ENCODE data around the gene UBA3.

DNA sequence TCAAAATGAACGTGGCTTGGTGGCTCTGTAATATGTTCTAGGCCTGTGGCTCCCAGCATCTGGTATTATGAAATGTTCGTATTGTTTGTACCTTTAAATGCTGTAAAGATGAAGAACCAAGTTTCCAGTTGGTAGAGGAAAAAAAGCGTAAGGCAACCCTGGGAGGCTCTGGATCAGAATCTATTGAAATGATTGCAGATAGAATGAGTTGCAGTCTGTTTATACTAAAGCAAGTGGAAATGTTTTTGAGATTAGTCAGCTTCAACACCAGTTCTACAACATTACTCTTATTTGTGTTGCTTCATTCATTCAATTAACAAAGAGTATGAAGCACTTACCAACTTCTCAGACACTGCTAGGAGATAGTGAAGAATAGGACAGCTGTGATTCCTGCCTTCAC is 9.9 kb upstream of the UBA3 start:
- TF ChIP-seq, protein P1, sequence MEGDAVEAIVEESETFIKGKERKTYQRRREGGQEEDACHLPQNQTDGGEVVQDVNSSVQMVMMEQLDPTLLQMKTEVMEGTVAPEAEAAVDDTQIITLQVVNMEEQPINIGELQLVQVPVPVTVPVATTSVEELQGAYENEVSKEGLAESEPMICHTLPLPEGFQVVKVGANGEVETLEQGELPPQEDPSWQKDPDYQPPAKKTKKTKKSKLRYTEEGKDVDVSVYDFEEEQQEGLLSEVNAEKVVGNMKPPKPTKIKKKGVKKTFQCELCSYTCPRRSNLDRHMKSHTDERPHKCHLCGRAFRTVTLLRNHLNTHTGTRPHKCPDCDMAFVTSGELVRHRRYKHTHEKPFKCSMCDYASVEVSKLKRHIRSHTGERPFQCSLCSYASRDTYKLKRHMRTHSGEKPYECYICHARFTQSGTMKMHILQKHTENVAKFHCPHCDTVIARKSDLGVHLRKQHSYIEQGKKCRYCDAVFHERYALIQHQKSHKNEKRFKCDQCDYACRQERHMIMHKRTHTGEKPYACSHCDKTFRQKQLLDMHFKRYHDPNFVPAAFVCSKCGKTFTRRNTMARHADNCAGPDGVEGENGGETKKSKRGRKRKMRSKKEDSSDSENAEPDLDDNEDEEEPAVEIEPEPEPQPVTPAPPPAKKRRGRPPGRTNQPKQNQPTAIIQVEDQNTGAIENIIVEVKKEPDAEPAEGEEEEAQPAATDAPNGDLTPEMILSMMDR (IDR thresholded peaks at IDR 0.05), result no peak
- TF ChIP-seq, protein P2, sequence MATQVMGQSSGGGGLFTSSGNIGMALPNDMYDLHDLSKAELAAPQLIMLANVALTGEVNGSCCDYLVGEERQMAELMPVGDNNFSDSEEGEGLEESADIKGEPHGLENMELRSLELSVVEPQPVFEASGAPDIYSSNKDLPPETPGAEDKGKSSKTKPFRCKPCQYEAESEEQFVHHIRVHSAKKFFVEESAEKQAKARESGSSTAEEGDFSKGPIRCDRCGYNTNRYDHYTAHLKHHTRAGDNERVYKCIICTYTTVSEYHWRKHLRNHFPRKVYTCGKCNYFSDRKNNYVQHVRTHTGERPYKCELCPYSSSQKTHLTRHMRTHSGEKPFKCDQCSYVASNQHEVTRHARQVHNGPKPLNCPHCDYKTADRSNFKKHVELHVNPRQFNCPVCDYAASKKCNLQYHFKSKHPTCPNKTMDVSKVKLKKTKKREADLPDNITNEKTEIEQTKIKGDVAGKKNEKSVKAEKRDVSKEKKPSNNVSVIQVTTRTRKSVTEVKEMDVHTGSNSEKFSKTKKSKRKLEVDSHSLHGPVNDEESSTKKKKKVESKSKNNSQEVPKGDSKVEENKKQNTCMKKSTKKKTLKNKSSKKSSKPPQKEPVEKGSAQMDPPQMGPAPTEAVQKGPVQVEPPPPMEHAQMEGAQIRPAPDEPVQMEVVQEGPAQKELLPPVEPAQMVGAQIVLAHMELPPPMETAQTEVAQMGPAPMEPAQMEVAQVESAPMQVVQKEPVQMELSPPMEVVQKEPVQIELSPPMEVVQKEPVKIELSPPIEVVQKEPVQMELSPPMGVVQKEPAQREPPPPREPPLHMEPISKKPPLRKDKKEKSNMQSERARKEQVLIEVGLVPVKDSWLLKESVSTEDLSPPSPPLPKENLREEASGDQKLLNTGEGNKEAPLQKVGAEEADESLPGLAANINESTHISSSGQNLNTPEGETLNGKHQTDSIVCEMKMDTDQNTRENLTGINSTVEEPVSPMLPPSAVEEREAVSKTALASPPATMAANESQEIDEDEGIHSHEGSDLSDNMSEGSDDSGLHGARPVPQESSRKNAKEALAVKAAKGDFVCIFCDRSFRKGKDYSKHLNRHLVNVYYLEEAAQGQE (IDR thresholded peaks at IDR 0.05; ENCODE audit: insufficient read depth in 1 of 2, low read depth in 2 of 2, low read length in 1 of 2), result no peak
- no peak for TF ChIP-seq POLR2AphosphoS5 (IDR thresholded peaks at IDR 0.05; ENCODE audit: low read depth, low read length)
